NCI-H460 (cell line): Measurements from ENCODE around the gene ARF1. TPM values are rescaled to one million over a fixed set of nuclear protein-coding genes. Genes with fewer than 3 reads are reported as not detected.

ENCODE experiments used
- DNase-seq: peaks from one replicate; pipeline ENCODE4 v3.0.0-alpha.2; 2016; ENCODE audit warnings: low read depth; ENCODE audit errors: extremely low read depth
- total RNA-seq: library from RNA; depleted of rRNA; stranded (reverse); fragments of >200 nt; shearing (Covaris generic); gene quantifications from 2 replicates; pipeline ENCODE4 v1.2.3, GENCODE V29; 2014

ARF1 gene
- total RNA-seq, 1 experiment from 2014 or later: 373 TPM

DNA sequence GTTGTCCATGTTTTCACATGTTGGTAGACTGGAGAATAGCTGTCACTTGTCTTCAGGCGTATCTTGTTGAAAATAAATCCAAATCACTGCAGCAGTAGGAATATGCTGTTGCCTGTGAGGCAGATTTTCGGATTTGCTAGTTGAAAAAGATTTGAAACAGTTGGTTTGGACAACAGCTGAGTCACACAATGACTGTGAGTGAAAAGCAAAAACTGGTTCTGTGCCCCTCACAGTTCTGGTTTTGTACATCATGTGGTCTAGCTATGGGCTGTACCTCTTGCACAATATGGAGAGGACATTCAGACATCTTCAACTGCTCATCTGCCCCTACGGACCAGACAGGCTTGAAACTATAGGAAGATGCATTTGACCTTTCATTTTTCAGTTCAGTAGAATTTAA is 1.8 kb downstream of the ARF1 start:
- DNase-seq: no peak

DNA sequence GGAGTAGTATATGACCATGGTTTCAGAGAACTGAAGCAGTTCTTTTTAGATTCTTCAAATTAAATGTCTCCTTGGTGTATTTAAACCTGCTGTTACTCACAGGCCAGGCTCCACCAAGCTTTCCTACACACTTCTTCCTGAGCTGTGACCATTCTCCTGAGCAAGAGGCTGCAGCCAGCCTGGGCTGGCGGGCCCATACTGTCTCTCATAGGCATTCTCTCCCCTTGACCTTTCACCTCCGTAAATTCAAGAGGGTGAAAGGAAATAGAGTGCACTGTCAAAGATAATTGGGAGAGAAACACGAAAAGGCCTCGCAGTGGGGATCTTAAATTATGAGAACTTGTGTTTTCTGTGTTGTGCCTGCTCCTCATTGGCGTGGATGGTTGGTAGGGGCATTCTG is 2.3 kb downstream of the ARF1 start:
- no peak for DNase-seq

DNA sequence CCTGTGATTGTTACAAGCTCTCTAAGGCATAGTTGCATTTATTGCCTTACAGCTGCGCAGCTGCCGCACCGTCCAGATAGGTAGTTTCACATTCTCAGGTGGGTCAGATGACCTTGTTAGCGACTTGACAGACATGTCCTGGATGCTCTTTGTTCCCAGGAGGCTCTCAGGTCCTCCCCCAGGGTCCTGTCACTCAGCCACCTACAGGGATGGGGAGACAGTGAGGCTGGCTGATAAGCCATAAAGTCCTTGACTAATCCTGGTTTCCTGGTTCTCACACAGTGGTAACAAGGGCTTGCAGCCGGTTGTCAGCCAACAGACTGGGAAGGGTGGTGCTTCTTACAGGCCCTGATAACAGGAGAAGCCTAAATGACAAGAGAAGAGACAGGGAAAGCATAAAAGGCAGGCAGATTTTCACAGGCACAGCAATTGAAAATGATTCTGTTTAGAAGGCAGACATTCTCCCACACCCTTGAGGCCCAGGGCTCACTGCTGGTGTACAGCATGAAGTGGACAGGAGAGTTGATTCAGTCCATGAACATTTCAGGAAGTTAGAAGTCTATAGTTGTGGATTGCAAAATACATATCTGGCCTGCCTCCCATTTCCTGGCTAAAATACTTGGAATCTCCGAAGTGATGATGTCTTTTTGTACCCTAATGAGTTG is 2.9 kb downstream of the ARF1 start:
- no peak for DNase-seq

DNA sequence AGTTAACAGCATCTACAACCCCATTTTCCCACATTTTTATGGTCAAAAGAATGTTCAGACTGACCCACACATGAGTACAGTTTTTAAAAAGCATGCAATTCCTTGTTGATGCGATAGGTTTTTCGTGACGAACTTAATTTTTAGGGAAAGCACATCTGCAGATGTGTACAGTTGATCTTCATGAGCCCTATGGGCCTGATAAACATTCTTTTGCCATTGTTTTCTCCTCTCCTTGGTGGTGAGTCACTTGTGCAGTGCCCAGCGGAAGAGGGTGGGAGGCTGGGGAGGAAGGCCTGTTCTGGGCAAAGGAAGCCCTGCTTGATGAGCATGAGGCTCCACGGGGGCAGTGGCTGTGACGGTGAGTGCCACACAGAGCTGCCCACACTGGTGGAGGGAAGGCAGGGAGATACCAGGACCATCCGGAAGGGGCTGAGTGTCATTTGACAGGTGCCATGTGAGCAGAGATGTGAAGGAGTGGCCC is 5.3 kb downstream of the ARF1 start:
- DNase-seq: no peak

DNA sequence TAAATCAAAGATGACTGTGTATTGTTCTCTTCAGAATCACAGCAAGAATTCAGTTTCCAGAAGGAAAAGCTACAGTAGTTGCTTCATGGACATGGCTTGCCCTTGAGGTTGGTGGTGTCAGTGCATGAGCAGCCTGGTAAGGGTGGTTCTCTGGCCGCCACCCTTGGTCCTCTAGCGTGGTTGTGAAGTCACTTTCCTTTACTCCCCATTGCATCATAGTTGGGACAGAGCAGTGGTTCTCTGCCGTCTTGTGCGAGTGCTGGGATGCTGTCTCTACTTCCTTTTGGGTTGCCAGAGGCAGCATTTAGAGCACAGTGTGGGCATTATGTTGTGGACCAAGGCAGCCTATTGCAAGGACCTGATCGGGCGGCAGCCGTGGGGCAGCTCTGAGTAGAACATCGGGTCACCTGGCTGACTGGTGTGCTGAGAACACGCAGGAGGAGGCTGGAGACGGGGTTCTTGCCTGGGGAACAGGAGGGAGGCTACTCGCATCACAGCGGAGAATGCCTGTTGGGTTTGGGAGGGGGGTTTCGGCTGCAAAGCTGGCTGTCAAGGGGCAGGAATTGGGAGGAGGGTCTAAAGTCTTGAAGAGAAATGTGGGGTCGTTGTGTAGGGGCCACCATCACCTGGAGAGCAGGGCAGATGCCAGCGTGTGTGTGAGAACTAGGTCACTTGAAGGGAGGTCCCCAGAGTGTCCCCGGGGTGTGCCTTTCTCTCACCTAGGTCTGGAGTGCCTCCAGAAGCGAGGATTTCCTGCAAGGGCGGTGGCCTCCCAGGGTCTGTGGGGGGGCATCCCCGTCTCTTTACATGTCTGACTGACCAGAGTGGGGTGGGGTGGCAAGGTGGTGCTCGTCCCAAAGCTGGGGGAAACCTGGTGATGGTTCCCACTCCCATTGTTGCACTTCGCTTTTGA is 6.3 kb downstream of the ARF1 start:
- DNase-seq: no peak

DNA sequence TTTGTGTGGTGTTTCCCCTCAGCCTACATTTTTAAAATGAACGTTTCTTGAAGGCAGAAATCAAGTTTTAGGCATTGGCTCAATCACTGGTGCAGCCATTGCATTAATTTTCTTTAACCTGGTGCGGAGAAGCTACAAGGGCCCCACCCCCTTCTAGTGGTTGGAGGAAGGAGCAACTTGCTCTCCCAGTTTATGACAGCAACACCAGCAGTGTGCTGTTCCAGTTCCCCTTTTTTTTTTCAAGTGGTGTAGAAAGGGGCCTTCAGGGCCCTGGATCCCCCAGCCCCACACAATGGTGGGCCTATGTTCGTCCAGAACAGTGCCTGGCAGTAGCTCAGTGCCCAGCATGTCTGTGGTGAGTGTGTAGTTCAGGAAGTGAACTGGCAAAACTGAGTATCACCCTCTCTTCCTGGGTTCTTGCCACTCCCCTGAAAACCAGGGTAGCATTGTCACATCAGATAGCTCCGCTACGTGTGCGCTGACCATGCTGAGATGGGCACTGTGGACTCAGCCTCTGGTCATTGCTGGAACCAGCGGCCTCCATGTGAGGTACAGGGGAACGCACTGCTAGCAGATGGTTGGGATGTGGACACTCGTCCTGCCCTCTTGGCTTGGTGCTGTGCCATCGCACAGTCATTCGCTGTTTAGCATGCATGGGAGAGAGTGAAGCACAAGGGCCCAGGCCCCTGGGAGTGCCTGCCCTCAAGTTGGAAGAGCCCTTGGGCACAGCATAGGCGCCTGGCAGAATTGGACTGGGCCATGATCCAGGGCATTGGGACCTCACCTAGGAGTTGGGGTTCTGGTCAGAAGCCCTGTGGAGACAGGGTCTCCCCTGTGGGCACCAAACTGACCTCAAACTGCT is 7.2 kb downstream of the ARF1 start:
- no peak for DNase-seq

DNA sequence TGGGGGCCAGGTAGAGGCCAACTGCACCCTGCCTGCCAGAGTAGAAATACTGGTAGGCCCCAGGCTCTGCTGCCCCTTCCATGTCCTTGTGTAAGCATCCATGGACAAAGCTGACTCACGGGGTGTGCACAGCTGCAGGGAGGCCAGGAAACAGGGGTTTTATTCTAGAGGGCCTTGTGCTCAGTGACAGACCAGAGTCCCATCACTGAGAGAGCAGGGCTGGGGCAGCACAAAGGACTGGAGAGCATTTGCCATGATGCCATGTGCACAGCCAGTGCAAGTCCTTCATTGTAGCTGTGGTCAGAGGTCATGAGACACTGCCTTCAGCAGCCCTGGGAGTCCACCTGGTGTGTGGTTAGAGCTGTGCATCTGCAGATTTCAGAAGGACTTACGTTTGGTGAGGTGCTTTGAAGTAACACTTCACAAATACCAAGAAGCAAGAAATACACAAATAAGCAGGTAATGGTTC is 8.1 kb downstream of the ARF1 start:
- DNase-seq: no peak

DNA sequence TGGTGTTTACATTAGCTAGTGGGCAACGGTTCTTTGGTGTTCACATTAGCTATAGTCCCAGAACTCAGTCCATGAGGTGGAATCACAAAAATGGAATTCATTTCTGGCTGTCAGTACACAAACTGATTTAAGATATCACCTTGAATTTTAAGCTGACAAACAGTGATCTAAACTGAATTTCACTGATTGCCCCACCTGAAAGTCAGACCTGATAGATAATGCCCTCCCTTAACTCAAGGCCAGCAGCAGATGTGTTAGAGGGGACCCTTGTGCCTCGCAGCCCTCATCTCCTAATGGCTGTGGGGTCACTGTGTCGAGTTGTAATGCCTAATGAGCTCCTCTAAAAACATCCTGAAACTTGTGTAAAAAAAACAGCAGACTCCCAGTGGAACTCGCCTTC is 8.6 kb downstream of the ARF1 start:
- no peak for DNase-seq

DNA sequence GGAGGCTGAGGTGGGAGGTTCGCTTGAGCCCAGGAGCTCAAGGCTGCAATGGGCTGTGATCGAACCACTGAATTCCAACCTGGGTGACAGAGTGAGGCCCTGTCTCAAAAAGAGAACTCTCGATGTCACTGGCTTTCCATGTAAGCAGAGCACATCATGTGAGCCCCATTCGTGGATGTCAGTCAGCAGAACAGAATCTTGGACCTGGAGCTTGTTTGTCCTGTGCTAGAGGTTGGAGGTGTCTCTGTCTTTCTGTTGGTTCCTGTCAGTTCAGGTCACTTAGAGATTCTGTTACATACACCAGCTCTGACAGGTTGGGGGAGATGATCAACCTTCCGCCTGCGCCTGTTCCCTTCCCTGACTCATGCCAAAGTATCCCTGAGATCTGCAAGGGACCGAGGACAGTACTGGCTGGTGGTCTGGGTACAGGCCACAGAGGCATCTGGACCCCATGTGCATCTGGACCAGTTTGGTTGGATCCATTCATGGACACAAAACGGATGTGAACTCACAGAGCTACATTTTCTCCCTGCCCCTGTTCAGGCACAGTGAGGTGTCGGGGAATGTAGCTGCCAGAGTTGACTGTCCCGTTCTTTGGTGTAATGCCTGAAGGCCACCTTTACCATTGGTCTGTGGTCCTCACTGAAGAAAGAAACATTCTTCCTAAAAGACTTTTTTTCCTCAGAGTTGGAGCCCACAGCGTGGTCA is 10.0 kb downstream of the ARF1 start:
- no peak for DNase-seq

DNA sequence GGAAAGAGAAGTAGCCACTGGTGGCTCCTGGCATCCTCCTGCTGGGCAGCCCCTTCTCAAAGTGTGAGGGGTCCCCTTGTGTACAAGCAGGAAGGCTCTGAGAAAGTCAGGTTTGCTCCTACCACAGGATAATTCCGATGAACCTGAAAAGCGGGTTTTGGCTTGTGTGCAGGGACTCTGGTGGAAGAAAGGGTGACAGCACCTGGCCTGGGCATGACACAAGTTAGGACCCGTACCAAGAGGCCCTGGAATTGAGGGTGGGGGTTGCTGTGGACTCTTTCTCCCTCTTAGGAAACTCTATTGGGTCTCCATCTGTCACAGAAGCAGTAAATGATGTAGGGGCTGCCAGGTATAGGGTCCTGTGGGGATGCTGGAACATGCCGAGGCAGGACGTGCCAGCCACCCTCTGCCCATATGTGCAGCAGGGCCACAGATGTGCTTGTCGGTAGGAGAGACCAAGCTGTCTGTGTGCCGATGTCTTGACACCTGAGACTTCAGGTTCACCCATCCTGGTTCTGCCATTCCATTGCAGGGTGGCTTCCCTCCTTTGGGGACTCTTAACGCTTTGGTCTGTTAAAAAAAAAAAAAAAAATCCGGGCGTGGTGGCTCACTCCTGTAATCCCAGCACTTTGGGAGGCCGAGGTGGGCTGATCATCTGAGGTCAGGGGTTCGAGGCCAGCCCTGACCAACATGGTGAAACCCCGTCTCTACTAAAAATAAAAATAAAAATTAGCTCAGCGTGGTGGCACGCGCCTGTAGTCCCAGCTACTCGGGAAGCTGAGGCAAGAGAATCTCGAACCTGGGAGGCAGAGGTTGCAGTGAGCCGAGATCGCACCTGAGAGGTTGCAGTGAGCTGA is 10.8 kb downstream of the ARF1 start:
- DNase-seq: no peak

DNA sequence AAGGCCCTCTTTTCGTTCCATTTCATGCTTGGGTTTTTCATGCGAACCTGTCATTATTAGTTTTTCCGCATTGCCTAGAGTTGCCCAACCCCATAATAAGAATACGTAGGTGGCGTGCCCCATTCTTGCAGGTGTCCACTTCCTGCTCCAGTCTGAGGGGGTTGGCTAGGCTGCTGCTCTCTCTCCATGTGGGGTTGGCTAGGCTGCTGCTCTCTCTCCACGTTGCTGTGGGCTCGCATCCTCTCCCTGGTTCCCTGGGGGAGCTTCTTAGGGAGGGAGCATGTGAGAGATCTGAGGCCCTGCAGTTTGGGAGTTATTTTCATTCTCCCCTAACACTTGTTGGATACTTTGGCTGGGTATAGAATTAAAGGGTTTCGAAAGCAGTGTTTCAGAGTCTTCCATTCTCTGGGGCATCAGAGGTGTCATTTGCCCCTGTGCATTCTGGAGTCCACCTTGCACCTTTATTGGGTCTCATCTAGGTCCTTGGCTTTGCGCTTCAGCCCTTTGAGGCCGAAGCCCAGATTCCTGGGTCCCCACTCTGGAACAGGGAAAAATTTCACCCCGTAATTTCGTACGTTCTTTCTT is 12.0 kb downstream of the ARF1 start:
- DNase-seq: no peak

DNA sequence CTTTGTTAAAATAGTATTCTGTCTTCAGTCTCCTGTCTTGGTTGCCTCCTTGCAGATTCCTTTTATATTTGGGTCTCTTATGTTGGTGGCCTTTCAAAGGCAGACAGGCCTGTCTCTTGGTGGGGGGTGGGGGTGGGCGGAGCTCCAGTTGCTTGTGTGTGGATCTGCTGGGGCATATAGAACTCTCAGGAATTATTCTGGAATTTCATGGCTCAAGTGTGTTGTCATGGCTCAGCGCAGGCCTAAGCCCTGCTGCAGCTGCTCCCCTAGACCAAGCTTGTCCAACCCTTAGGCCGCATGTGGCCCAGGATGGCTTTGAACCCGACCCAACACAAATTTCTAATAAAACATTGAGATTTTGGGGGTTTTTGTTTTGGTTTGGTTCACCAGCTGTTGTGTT is 12.7 kb downstream of the ARF1 start:
- DNase-seq: no peak

DNA sequence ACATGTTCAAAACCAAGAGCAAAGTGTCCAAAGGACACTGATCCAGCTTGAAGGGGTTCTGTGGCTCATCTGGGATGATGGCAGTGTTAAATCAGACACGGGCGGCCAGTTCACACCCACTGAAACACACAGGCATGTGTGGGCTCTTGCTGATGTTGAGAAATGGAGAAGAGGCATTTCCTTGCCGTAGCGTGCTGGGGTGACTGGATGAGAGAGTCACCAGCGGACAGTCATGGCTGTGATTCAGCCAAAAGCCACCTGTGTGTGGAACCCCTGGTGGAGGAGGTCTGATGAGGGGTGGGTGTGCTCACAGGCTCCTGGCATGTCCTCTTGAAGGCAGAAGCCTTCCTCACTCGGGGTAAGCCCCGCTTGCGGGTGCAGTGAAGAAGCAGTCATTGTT is 13.4 kb downstream of the ARF1 start:
- no peak for DNase-seq

DNA sequence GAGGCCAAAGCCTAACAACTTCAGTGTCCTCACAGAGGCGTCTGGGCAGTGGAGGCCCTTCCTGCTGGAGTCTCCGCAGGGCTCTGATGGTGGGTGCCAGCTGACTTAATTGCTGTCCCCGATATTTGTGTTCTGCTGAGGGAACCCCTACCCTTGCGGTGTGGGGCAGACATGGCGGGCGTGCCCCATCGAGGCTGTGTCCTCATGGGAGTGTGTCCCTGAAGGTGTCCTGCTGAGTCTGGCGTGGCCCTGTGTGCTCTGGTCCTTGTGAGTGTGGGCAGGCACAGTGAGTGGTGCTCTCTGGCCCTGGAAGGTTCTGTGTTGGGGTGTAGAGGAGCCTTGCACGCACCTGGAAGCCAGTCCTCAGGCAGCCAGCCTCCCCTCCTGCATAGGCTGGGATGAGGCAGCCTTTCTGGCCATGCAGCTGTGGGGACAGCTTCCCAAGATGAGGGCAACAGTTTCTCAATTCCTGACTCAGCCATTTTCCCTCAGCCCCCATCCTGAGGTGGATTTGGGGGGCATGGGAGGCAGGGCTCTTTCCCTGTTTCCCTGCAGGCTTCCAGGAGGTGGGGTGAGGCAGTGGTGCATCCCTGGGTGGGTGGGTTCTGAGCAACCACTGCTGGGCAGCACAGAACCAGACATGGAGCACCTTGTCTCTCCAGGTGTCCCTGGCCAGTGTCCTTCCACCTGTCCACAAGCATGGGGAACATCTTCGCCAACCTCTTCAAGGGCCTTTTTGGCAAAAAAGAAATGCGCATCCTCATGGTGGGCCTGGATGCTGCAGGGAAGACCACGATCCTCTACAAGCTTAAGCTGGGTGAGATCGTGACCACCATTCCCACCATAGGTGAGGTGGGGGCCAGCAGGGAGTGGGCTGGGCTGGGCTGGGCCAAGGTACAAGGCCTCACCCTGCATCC is 14.2 kb downstream of the ARF1 start:
- DNase-seq: no peak

DNA sequence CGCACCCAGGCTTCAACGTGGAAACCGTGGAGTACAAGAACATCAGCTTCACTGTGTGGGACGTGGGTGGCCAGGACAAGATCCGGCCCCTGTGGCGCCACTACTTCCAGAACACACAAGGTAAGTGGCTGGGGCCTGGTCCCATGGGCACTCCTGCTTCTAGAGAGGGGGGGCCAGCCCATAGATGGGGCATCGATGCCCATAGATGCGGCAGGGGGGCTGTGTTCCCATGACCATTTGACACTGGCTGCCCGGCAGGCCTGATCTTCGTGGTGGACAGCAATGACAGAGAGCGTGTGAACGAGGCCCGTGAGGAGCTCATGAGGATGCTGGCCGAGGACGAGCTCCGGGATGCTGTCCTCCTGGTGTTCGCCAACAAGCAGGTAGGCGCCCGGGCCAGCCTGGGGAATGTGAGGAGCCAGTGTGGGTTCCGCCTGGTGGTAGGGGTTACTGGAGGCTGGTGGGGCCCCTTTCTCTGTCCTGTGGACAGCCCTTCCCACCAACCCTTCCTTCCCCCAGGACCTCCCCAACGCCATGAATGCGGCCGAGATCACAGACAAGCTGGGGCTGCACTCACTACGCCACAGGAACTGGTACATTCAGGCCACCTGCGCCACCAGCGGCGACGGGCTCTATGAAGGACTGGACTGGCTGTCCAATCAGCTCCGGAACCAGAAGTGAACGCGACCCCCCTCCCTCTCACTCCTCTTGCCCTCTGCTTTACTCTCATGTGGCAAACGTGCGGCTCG is 15.0 kb downstream of the ARF1 start:
- no peak for DNase-seq

DNA sequence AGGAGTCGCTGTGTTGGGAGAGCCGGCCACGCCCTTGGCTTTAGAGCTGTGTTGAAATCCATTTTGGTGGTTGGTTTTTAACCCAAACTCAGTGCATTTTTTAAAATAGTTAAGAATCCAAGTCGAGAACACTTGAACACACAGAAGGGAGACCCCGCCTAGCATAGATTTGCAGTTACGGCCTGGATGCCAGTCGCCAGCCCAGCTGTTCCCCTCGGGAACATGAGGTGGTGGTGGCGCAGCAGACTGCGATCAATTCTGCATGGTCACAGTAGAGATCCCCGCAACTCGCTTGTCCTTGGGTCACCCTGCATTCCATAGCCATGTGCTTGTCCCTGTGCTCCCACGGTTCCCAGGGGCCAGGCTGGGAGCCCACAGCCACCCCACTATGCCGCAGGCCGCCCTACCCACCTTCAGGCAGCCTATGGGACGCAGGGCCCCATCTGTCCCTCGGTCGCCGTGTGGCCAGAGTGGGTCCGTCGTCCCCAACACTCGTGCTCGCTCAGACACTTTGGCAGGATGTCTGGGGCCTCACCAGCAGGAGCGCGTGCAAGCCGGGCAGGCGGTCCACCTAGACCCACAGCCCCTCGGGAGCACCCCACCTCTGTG is 15.9 kb downstream of the ARF1 start:
- DNase-seq: no peak

DNA sequence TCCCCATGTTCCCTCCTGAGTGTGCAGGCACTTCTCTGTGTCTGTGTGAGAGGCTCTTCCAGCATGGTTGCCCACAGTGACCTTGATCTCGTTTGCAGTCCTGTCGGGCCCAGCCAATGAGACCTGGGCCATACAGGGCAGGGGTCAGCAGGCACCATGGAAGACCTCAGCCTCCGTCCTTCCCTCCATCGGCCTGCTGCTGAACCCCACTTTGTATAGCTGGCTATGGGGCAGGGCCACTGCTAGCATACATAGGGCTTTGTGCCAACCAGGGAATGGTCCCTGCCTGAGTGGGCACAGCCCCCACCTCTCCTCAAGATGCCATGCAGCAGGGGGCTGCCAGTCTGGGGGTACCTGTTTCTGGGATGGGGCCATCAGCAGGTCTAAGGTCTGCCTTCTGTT is 16.8 kb downstream of the ARF1 start:
- no peak for DNase-seq
